ENCODE data around the gene INPP5D.
"Not testable (repeated sequence)": the region's sequence is repeated elsewhere in the genome, so short reads cannot be mapped to it uniquely, and the experiment has no call there.

Gene INPP5D

GRCh38 chr2:233140978-233141377, 80.8 kb downstream of the INPP5D start:
- no peak for DNase-seq (ENCODE audit: low read depth in 2 of 3, low spot score in 2 of 3)

- no peak for DNase-seq (ENCODE audit: low read depth in 2 of 3, low spot score in 2 of 3)
These were observed 81.8 kb downstream of the INPP5D start for GRCh38 chr2:233141901-233142300.

- DNase-seq (ENCODE audit: low read depth in 2 of 3, low spot score in 2 of 3): no peak
These were observed 82.3 kb downstream of the INPP5D start for GRCh38 chr2:233142355-233142897.

GRCh38 chr2:233143700-233144331, 83.7 kb downstream of the INPP5D start:
- no peak for DNase-seq (ENCODE audit: low read depth in 2 of 3, low spot score in 2 of 3)

GRCh38 chr2:233145726-233146125, 85.6 kb downstream of the INPP5D start:
- DNase-seq (ENCODE audit: low read depth in 2 of 3, low spot score in 2 of 3): no peak

GRCh38 chr2:233146194-233146593, 86.1 kb downstream of the INPP5D start:
- no peak for DNase-seq (ENCODE audit: low read depth in 2 of 3, low spot score in 2 of 3)

- DNase-seq (ENCODE audit: low read depth in 2 of 3, low spot score in 2 of 3): no peak
These were observed 87.1 kb downstream of the INPP5D start for GRCh38 chr2:233147136-233147828.

- no peak for DNase-seq (ENCODE audit: low read depth in 2 of 3, low spot score in 2 of 3)
These were observed 87.7 kb downstream of the INPP5D start for GRCh38 chr2:233147829-233148167.

GRCh38 chr2:233148354-233148753, 88.2 kb downstream of the INPP5D start:
- DNase-seq (ENCODE audit: low read depth in 2 of 3, low spot score in 2 of 3): no peak

- DNase-seq (ENCODE audit: low read depth in 2 of 3, low spot score in 2 of 3): no peak
These were observed 92.4 kb downstream of the INPP5D start for GRCh38 chr2:233152541-233152940.

- no peak for DNase-seq (ENCODE audit: low read depth in 2 of 3, low spot score in 2 of 3)
These were observed 93.1 kb downstream of the INPP5D start for GRCh38 chr2:233153146-233153798.

GRCh38 chr2:233156001-233156400, 95.9 kb downstream of the INPP5D start:
- DNase-seq (ENCODE audit: low read depth in 2 of 3, low spot score in 2 of 3): no peak

- not testable (repeated sequence) for DNase-seq (ENCODE audit: low read depth in 2 of 3, low spot score in 2 of 3)
These were observed 96.3 kb downstream of the INPP5D start for GRCh38 chr2:233156461-233156860.

GRCh38 chr2:233161730-233162129, 101.6 kb downstream of the INPP5D start:
- no peak for DNase-seq (ENCODE audit: low read depth in 2 of 3, low spot score in 2 of 3)

- no peak for DNase-seq (ENCODE audit: low read depth in 2 of 3, low spot score in 2 of 3)
These were observed 102.6 kb downstream of the INPP5D start for GRCh38 chr2:233162770-233163169.

GRCh38 chr2:233163486-233164103, 103.5 kb downstream of the INPP5D start:
- DNase-seq (ENCODE audit: low read depth in 2 of 3, low spot score in 2 of 3): no peak

GRCh38 chr2:233164128-233164635, 104.0 kb downstream of the INPP5D start:
- no peak for DNase-seq (ENCODE audit: low read depth in 2 of 3, low spot score in 2 of 3)

- no peak for DNase-seq (ENCODE audit: low read depth in 2 of 3, low spot score in 2 of 3)
These were observed 104.8 kb downstream of the INPP5D start for GRCh38 chr2:233164967-233165366.

GRCh38 chr2:233165543-233165894, 105.4 kb downstream of the INPP5D start:
- no peak for DNase-seq (ENCODE audit: low read depth in 2 of 3, low spot score in 2 of 3)

- DNase-seq (ENCODE audit: low read depth in 2 of 3, low spot score in 2 of 3): peak in 1 of 3 experiments; percentile 17
These were observed 105.9 kb downstream of the INPP5D start for GRCh38 chr2:233165895-233166661.

- DNase-seq (ENCODE audit: low read depth in 2 of 3, low spot score in 2 of 3): no peak
These were observed 108.3 kb downstream of the INPP5D start for GRCh38 chr2:233168445-233168844.
